PC-9 (cell line): ENCODE measurements around the gene CAMKV. TPM values are rescaled to one million over a fixed set of nuclear protein-coding genes. Genes with fewer than 3 reads are reported as not detected.

Source experiments
- BruUV-seq: library from RNA; stranded (reverse); fragments of 400-500 nt; replicated peaks from 2 replicates; lab custom pipeline; 2021; lab: Mats Ljungman, UMichigan
- CTCF ChIA-PET: fragments of 300-600 bp; sonication (Branson Sonifier 250); formaldehyde crosslinking; loops from one replicate; lab custom pipeline; 2022; ENCODE audit warnings: antibody characterized with exemption; lab: Charles Lee
- POLR2A ChIA-PET: fragments of 300-600 bp; sonication (Branson Sonifier 250); formaldehyde crosslinking; loops from one replicate; lab custom pipeline; 2022; ENCODE audit warnings: antibody characterized with exemption; ENCODE audit not compliant: unreplicated experiment; lab: Charles Lee
- DNase-seq, 2 experiments: peaks; one replicate each; pipeline versions ENCODE4 v3.0.0 to v3.0.0-alpha.2; 2015 to 2022; ENCODE audit warnings: mixed read lengths in 1 of 2
- H2AFZ ChIP-seq: fragments of 200-600 bp; sonication (generic); 2 replicates; pipeline ENCODE4 v1.8.1; 2017; ENCODE audit warnings: antibody characterized with exemption
- H3F3A ChIP-seq: fragments of 200-600 bp; sonication (generic); 2 replicates; pipeline ENCODE4 v1.8.1; 2017; ENCODE audit warnings: antibody characterized with exemption, mild to moderate bottlenecking, low read depth; ENCODE audit not compliant: insufficient read depth
- H3K27ac ChIP-seq: fragments of 200-600 bp; sonication (generic); 2 replicates; pipeline ENCODE4 v1.6.1; 2016; ENCODE audit warnings: mixed run types
- H3K27me3 ChIP-seq: fragments of 200-600 bp; sonication (generic); 2 replicates; pipeline ENCODE4 v1.6.1; 2016; ENCODE audit warnings: low read depth, mixed run types; ENCODE audit not compliant: insufficient read depth
- H3K36me3 ChIP-seq: fragments of 200-600 bp; sonication (generic); 2 replicates; pipeline ENCODE4 v1.6.1; 2016; ENCODE audit warnings: low read depth, mixed run types
- H3K4me1 ChIP-seq: fragments of 200-600 bp; sonication (generic); replicated peaks from 2 replicates; pipeline ENCODE4 v1.6.1; 2016; ENCODE audit warnings: mixed run types; ENCODE audit not compliant: insufficient read depth
- H3K4me2 ChIP-seq: fragments of 200-600 bp; sonication (generic); 2 replicates; pipeline ENCODE4 v1.6.1; 2017; ENCODE audit warnings: mixed run types
- H3K4me3 ChIP-seq: fragments of 200-600 bp; sonication (generic); 2 replicates; pipeline ENCODE4 v1.6.1; 2016; ENCODE audit warnings: mixed run types
- H3K79me2 ChIP-seq: fragments of 200-600 bp; sonication (generic); 2 replicates; pipeline ENCODE4 v1.6.1; 2017; ENCODE audit warnings: low read depth, mixed run types
- H3K9me2 ChIP-seq: fragments of 200-600 bp; sonication (generic); 2 replicates; pipeline ENCODE4 v1.8.1; 2017; ENCODE audit warnings: mild to moderate bottlenecking; ENCODE audit not compliant: insufficient read depth
- H3K9me3 ChIP-seq: fragments of 200-600 bp; sonication (generic); 2 replicates; pipeline ENCODE4 v1.8.1; 2016; ENCODE audit warnings: low read depth; ENCODE audit not compliant: insufficient read depth
- H4K20me1 ChIP-seq: fragments of 200-600 bp; sonication (generic); 2 replicates; pipeline ENCODE4 v1.8.1; 2017; ENCODE audit not compliant: insufficient read depth
- EZH2 ChIP-seq: fragments of 200-600 bp; sonication (generic); IDR thresholded peaks from 2 replicates; pipeline ENCODE4 v1.8.0; 2017; ENCODE audit warnings: antibody characterized with exemption, low read depth
- intact Hi-C: fragments of 100-400 bp; cut with micrococcal nuclease; formaldehyde crosslinking; loops from one replicate; pipeline ENCODE4 v1.10.0; 2022; ENCODE audit not compliant: unreplicated experiment
- total RNA-seq: library from RNA; stranded (reverse); gene quantifications from 2 replicates; pipeline ENCODE4 v1.2.3, GENCODE V29; 2021
- TF ChIP-seq, protein P1 (sequence below): fragments of 200-600 bp; sonication (generic); conservative IDR thresholded peaks from 2 replicates; pipeline ENCODE4 v1.6.1; 2017; ENCODE audit warnings: mixed run types, antibody characterized with exemption, mild to moderate bottlenecking, moderate library complexity

The CAMKV gene
- total RNA-seq, 1 experiment from 2014 or later = not detected

DNA sequence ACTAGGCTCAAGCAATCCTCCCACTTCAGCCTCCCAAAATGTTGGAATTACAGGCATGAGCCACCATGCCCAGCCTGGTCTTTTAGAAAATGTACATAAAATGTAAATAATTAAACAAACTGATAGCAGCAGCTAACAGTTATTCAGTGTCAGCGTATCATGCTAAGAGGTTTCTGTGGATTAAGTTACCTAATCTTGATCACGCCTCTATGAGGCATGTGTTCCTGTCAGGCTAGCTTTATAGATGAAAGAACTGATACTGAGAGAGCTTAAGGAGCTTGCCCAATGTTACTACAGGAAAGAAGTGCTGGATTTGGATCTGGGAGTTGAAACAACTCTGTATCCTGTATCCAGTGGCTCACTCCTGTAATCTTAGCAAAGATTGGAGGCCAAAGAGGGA is 45.2 kb upstream of the CAMKV start:
- intact Hi-C loops = no loop called here
- CTCF ChIA-PET = interaction anchor here (0.5 to 0.9 kb wide), 3 partner anchors 13 to 243 kb away, joined by 3 to 5 read pairs (median 5); no protein-coding TSS in a partner anchor
- Histone ChIP-seq H3K27me3 (no peaks in the 10 kb centered on the region), H3K4me3 (no peak overlapping the region), H3K79me2 (no peaks in the 10 kb centered on the region), H3K4me1 (no peaks in the 10 kb centered on the region), H3K9me2 (no peaks in the 10 kb centered on the region), H3K27ac (no peak overlapping the region), H3K9me3 (no peaks in the 10 kb centered on the region), H3K4me2 (no peak overlapping the region), H4K20me1 (no peaks in the 10 kb centered on the region), H2AFZ (no peak overlapping the region), H3K36me3 (no peaks in the 10 kb centered on the region), H3F3A (no peaks in the 10 kb centered on the region)
- no peak for DNase-seq
- TF ChIP-seq, protein P1, sequence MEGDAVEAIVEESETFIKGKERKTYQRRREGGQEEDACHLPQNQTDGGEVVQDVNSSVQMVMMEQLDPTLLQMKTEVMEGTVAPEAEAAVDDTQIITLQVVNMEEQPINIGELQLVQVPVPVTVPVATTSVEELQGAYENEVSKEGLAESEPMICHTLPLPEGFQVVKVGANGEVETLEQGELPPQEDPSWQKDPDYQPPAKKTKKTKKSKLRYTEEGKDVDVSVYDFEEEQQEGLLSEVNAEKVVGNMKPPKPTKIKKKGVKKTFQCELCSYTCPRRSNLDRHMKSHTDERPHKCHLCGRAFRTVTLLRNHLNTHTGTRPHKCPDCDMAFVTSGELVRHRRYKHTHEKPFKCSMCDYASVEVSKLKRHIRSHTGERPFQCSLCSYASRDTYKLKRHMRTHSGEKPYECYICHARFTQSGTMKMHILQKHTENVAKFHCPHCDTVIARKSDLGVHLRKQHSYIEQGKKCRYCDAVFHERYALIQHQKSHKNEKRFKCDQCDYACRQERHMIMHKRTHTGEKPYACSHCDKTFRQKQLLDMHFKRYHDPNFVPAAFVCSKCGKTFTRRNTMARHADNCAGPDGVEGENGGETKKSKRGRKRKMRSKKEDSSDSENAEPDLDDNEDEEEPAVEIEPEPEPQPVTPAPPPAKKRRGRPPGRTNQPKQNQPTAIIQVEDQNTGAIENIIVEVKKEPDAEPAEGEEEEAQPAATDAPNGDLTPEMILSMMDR = no peak
- TF ChIP-seq EZH2 = no peak
- POLR2A ChIA-PET = no interaction called here
- BruUV-seq = no TSS peak

DNA sequence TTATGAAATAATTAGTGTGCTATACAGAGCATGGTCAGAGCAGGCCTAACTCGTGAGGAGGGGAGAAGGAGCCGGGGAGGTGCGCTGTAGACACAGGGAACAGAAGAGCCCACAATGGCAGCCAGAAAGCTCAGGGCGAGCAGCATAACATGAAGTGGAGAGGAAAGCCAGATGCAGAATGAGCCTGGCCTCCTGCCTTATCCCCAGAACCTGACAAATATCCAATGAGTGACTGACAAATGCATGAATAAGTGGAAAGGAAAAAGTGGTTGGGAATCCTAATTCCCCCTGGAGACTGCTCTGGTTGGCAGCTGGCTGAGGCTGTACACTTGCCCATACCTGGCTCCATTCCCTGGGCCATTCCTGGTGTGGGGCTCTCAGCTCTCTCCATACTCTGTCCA is 43.2 kb upstream of the CAMKV start:
- ChIA-PET POLR2A (no interaction called here), CTCF (no interaction called here)
- no peak overlapping the region for H3K4me2 ChIP-seq
- no peaks in the 10 kb centered on the region for H3K36me3 ChIP-seq
- H3K4me1 ChIP-seq = no peaks in the 10 kb centered on the region
- TF ChIP-seq, protein P1 = no peak
- no peak for TF ChIP-seq EZH2
- no peak overlapping the region for H2AFZ ChIP-seq
- no peaks in the 10 kb centered on the region for H3K9me3 ChIP-seq
- H3F3A ChIP-seq = no peaks in the 10 kb centered on the region
- no peak for DNase-seq
- intact Hi-C loops = no loop called here
- no peaks in the 10 kb centered on the region for H3K9me2 ChIP-seq
- no peak overlapping the region for H3K27ac ChIP-seq
- no peaks in the 10 kb centered on the region for H3K79me2 ChIP-seq
- no peaks in the 10 kb centered on the region for H3K27me3 ChIP-seq
- no peak overlapping the region for H3K4me3 ChIP-seq
- no TSS peak for BruUV-seq
- no peaks in the 10 kb centered on the region for H4K20me1 ChIP-seq

DNA sequence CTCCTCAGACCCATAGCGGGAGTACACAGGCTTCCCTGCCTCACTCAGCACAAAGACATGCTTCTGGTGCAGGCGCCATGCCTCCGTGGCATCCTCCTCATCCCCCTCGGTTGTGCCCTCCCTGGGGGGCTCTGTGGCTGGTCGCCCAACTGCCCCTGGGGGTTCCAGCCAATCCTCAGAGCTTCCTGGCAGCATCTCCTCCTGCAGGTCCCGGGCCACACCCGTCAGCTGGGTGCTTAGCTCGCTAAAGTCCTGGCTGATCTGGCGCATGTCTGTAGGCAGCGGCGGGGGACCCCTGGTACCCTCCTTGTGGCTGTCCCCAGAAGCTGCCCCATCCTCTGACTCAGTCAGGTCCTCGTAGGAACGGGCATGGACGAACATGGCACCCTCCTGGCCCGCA is 41.9 kb upstream of the CAMKV start:
- CTCF ChIA-PET = no interaction called here
- Histone ChIP-seq H4K20me1 (no peaks in the 10 kb centered on the region), H3K9me2 (no peaks in the 10 kb centered on the region), H3K27me3 (no peaks in the 10 kb centered on the region), H3K4me3 (no peak overlapping the region), H3K36me3 (no peaks in the 10 kb centered on the region), H3F3A (peaks cover 9% of the 10 kb centered on the region; the same call in 1 of the 2 replicates), H3K4me1 (peaks cover 11% of the 10 kb centered on the region), H2AFZ (no peak overlapping the region), H3K79me2 (no peaks in the 10 kb centered on the region), H3K4me2 (no peak overlapping the region), H3K9me3 (no peaks in the 10 kb centered on the region), H3K27ac (no peak overlapping the region)
- TF ChIP-seq, protein P1 = no peak
- TF ChIP-seq EZH2 = no peak
- no TSS peak for BruUV-seq
- POLR2A ChIA-PET = no interaction called here
- intact Hi-C loops = no loop called here
- DNase-seq = no peak
